Vagina (tissue), 2 donors: Measurements from ENCODE around the gene TNS3. TPM values are rescaled to one million over a fixed set of nuclear protein-coding genes. Genes with fewer than 3 reads are reported as not detected.

Source experiments
- DNase-seq, 2 donors: peaks; one replicate each; pipeline ENCODE4 v3.0.0-alpha.2; 2017; ENCODE audit errors: extremely low spot score in 2 of 2
- H3K27ac ChIP-seq: fragments of 200-600 bp; sonication (generic); one replicate; pipeline ENCODE4 v1.5.1; 2019
- H3K27me3 ChIP-seq: fragments of 200-600 bp; sonication (generic); one replicate; pipeline ENCODE4 v1.5.1; 2019
- H3K36me3 ChIP-seq, 2 donors: fragments of 200-600 bp; sonication (generic); one replicate each; pipeline ENCODE4 v1.5.1; 2017 to 2019
- H3K4me1 ChIP-seq: fragments of 200-600 bp; sonication (generic); one replicate; pipeline ENCODE4 v1.5.1; 2019
- H3K4me3 ChIP-seq, 2 donors: fragments of 200-600 bp; sonication (generic); 1 replicate in 1 of 2; 2 replicates in 1 of 2; pipeline ENCODE4 v1.5.1; 2016 to 2019
- H3K9me3 ChIP-seq: fragments of 200-600 bp; sonication (generic); one replicate; pipeline ENCODE4 v1.5.1; 2019
- CTCF ChIP-seq, 3 experiments: fragments of 450-650 bp in 2 of 3; fragments of 200-600 bp in 1 of 3; sonication (generic) in 1 of 3; IDR thresholded peaks; one replicate each; pipeline ENCODE4 v1.5.1; 2017 to 2019; ENCODE audit warnings: antibody characterized with exemption in 3 of 3, mild to moderate bottlenecking in 2 of 3, moderate library complexity in 2 of 3
- POLR2A ChIP-seq, 2 donors: fragments of 450-650 bp; IDR thresholded peaks; one replicate each; pipeline ENCODE4 v1.6.1; 2017; ENCODE audit warnings: antibody characterized with exemption in 2 of 2, mild to moderate bottlenecking in 2 of 2, moderate library complexity in 2 of 2
- POLR2AphosphoS5 ChIP-seq, 2 donors: sonication (generic); formaldehyde crosslinking; IDR thresholded peaks; one replicate each; pipeline ENCODE4 v1.9.0; 2017; ENCODE audit warnings: antibody characterized with exemption in 2 of 2, mild to moderate bottlenecking in 2 of 2, low read depth in 1 of 2; ENCODE audit not compliant: insufficient read depth in 1 of 2
- intact Hi-C: fragments of 100-400 bp; cut with DNase I; formaldehyde crosslinking; loops from one replicate; pipeline ENCODE4 v1.15.1; 2023
- total RNA-seq: library from RNA; depleted of rRNA; stranded (reverse); fragments of >200 nt; gene quantifications from one replicate; pipeline ENCODE4 v1.2.3, GENCODE V29; 2016

The TNS3 gene
- total RNA-seq, 1 donor from 2014 or later = 36.8 TPM

GRCh38 chr7:47416492-47417480 is 165.1 kb downstream of the TNS3 start:
- TF ChIP-seq POLR2A (IDR thresholded peaks at IDR 0.05) (no peak), POLR2AphosphoS5 (IDR thresholded peaks at IDR 0.05; ENCODE audit: insufficient read depth in 1 of 2, low read depth in 1 of 2) (no peak), CTCF (IDR thresholded peaks at IDR 0.05) (no peak)
- H3K36me3 ChIP-seq = no peaks in the 10 kb centered on the region
- DNase-seq = peak in 1 of 2 donors; percentile 74

GRCh38 chr7:47415318-47416212 is 166.3 kb downstream of the TNS3 start:
- no peak overlapping the region for H3K4me3 ChIP-seq
- no peaks in the 10 kb centered on the region for H3K4me1 ChIP-seq
- no peaks in the 10 kb centered on the region for H3K27me3 ChIP-seq
- intact Hi-C loops = no loop called here
- H3K36me3 ChIP-seq = no peaks in the 10 kb centered on the region
- peak in 1 of 2 donors; percentile 75 for DNase-seq
- H3K27ac ChIP-seq = no peak overlapping the region
- H3K9me3 ChIP-seq = no peaks in the 10 kb centered on the region
- TF ChIP-seq POLR2AphosphoS5 (IDR thresholded peaks at IDR 0.05; ENCODE audit: insufficient read depth in 1 of 2, low read depth in 1 of 2) (no peak), POLR2A (IDR thresholded peaks at IDR 0.05) (no peak), CTCF (IDR thresholded peaks at IDR 0.05) (no peak)

More at GRCh38 chr7:47416492-47417480, 165.1 kb downstream of the TNS3 start:
- no peaks in the 10 kb centered on the region for H3K27me3 ChIP-seq
- no peaks in the 10 kb centered on the region for H3K9me3 ChIP-seq
- no peaks in the 10 kb centered on the region for H3K4me1 ChIP-seq
- intact Hi-C loops = no loop called here
- H3K4me3 ChIP-seq = no peak overlapping the region
- H3K27ac ChIP-seq = no peak overlapping the region

- H3K27me3 ChIP-seq = no peaks in the 10 kb centered on the region
- no peaks in the 10 kb centered on the region for H3K36me3 ChIP-seq
- no peaks in the 10 kb centered on the region for H3K4me1 ChIP-seq
- H3K9me3 ChIP-seq = no peaks in the 10 kb centered on the region
- intact Hi-C loops = no loop called here
- H3K27ac ChIP-seq = no peak overlapping the region
- no peak overlapping the region for H3K4me3 ChIP-seq
- peak in 1 of 2 donors; percentile 69 for DNase-seq
- TF ChIP-seq POLR2AphosphoS5 (IDR thresholded peaks at IDR 0.05; ENCODE audit: insufficient read depth in 1 of 2, low read depth in 1 of 2) (no peak), CTCF (IDR thresholded peaks at IDR 0.05) (no peak), POLR2A (IDR thresholded peaks at IDR 0.05) (no peak)
These were observed 167.3 kb downstream of the TNS3 start for GRCh38 chr7:47414342-47415317.

- intact Hi-C loops = no loop called here
- no peak for DNase-seq
- no peaks in the 10 kb centered on the region for H3K36me3 ChIP-seq
These were observed 168.2 kb downstream of the TNS3 start for GRCh38 chr7:47413526-47414341.

More at GRCh38 chr7:47413526-47414341, 168.2 kb downstream of the TNS3 start:
- Histone ChIP-seq H3K27me3 (no peaks in the 10 kb centered on the region), H3K27ac (no peak overlapping the region), H3K4me1 (no peaks in the 10 kb centered on the region), H3K9me3 (no peaks in the 10 kb centered on the region), H3K4me3 (no peak overlapping the region)
- no peak for TF ChIP-seq CTCF (IDR thresholded peaks at IDR 0.05)
- TF ChIP-seq POLR2AphosphoS5 (IDR thresholded peaks at IDR 0.05; ENCODE audit: insufficient read depth in 1 of 2, low read depth in 1 of 2) = no peak
- no peak for TF ChIP-seq POLR2A (IDR thresholded peaks at IDR 0.05)
